ENCODE data around the gene SLC25A52. TPM values are rescaled to one million over a fixed set of nuclear protein-coding genes. Genes with fewer than 3 reads are reported as not detected.

The SLC25A52 gene
- total RNA-seq, 1 donor from 2014 or later: not detected

GRCh38 chr18:31792580-31792911, 31.9 kb upstream of the SLC25A52 start:
- no peak for DNase-seq (ENCODE audit: low spot score in 2 of 2, unreplicated experiment in 2 of 2)
- Mint-ChIP-seq H3K4me1 (peaks cover 4% of the 10 kb centered on the region), H3K27ac (no peak overlapping the region), H3K36me3 (no peaks in the 10 kb centered on the region), H3K9me3 (peaks cover 3% of the 10 kb centered on the region), H3K4me3 (no peak overlapping the region), H3K27me3 (ENCODE audit: low read depth) (no peaks in the 10 kb centered on the region)
- TF ChIP-seq CTCF (IDR thresholded peaks at IDR 0.05; ENCODE audit: unreplicated experiment): no peak

GRCh38 chr18:31791817-31792579, 31.3 kb upstream of the SLC25A52 start:
- DNase-seq (ENCODE audit: low spot score in 2 of 2, unreplicated experiment in 2 of 2): no peak
- H3K9me3 Mint-ChIP-seq: peaks cover 3% of the 10 kb centered on the region
- TF ChIP-seq CTCF (IDR thresholded peaks at IDR 0.05; ENCODE audit: unreplicated experiment): no peak
- no peak overlapping the region for H3K27ac Mint-ChIP-seq
- H3K4me3 Mint-ChIP-seq: no peak overlapping the region
- no peaks in the 10 kb centered on the region for H3K36me3 Mint-ChIP-seq
- H3K4me1 Mint-ChIP-seq: peaks cover 4% of the 10 kb centered on the region
- no peaks in the 10 kb centered on the region for H3K27me3 Mint-ChIP-seq (ENCODE audit: low read depth)

GRCh38 chr18:31789409-31789808, 28.7 kb upstream of the SLC25A52 start:
- Mint-ChIP-seq H3K4me3 (no peak overlapping the region), H3K4me1 (peaks cover 4% of the 10 kb centered on the region), H3K27me3 (ENCODE audit: low read depth) (no peaks in the 10 kb centered on the region), H3K27ac (no peak overlapping the region), H3K9me3 (peaks cover 7% of the 10 kb centered on the region), H3K36me3 (no peaks in the 10 kb centered on the region)
- no peak for TF ChIP-seq CTCF (IDR thresholded peaks at IDR 0.05; ENCODE audit: unreplicated experiment)
- no peak for DNase-seq (ENCODE audit: low spot score in 2 of 2, unreplicated experiment in 2 of 2)

- Mint-ChIP-seq H3K4me3 (no peak overlapping the region), H3K36me3 (peaks cover 5% of the 10 kb centered on the region), H3K27me3 (ENCODE audit: low read depth) (no peaks in the 10 kb centered on the region), H3K9me3 (peaks cover 31% of the 10 kb centered on the region), H3K27ac (no peak overlapping the region), H3K4me1 (no peaks in the 10 kb centered on the region)
- no peak for DNase-seq (ENCODE audit: low spot score in 2 of 2, unreplicated experiment in 2 of 2)
- TF ChIP-seq CTCF (IDR thresholded peaks at IDR 0.05; ENCODE audit: unreplicated experiment): no peak
These were observed 22.4 kb upstream of the SLC25A52 start for GRCh38 chr18:31783059-31783458.

GRCh38 chr18:31778391-31778950, 17.8 kb upstream of the SLC25A52 start:
- Mint-ChIP-seq H3K36me3 (peaks cover 5% of the 10 kb centered on the region), H3K27me3 (ENCODE audit: low read depth) (no peaks in the 10 kb centered on the region), H3K9me3 (peaks cover 30% of the 10 kb centered on the region)

More at GRCh38 chr18:31778391-31778950, 17.8 kb upstream of the SLC25A52 start:
- H3K27ac Mint-ChIP-seq: no peak overlapping the region
- no peak for TF ChIP-seq CTCF (IDR thresholded peaks at IDR 0.05; ENCODE audit: unreplicated experiment)
- no peaks in the 10 kb centered on the region for H3K4me1 Mint-ChIP-seq
- DNase-seq (ENCODE audit: low spot score in 2 of 2, unreplicated experiment in 2 of 2): no peak
- H3K4me3 Mint-ChIP-seq: no peak overlapping the region
